B cell (primary cell): Measurements from ENCODE around the gene CRIP3. TPM values are rescaled to one million over a fixed set of nuclear protein-coding genes. Genes with fewer than 3 reads are reported as not detected.

Experiments
- ATAC-seq: fragments of 200-7000 bp; cut with Tn5 transposase; one replicate; pipeline ENCODE4 v1.10.0; 2021; ENCODE audit warnings: low read depth, mild to moderate bottlenecking, moderate number of reproducible peaks, moderate library complexity
- CTCF ChIA-PET: fragments of 350-600 bp; sonication (Branson Sonifier 250); formaldehyde crosslinking; loops from one replicate; lab custom pipeline; 2021; ENCODE audit warnings: antibody characterized with exemption, inconsistent platforms; lab: Charles Lee
- POLR2A ChIA-PET: fragments of 350-600 bp; sonication (Branson Sonifier 250); formaldehyde crosslinking; loops from one replicate; lab custom pipeline; 2021; ENCODE audit warnings: antibody characterized with exemption; lab: Charles Lee
- DNase-seq: peaks from one replicate; pipeline ENCODE4 v3.0.0; 2013
- H2AFZ ChIP-seq: 2 replicates; pipeline ENCODE4 v1.6.1; 2012; ENCODE audit warnings: mild to moderate bottlenecking, low read depth, low read length; ENCODE audit not compliant: insufficient read depth, poor library complexity, severe bottlenecking
- H3K27ac ChIP-seq, 2 donors: 1 replicate in 1 of 2; 2 replicates in 1 of 2; pipeline ENCODE4 v1.5.1; 2012 to 2013; ENCODE audit warnings: low read length in 2 of 2, mild to moderate bottlenecking in 2 of 2, moderate library complexity in 1 of 2
- H3K27me3 ChIP-seq, 4 experiments: fragments of 200-600 bp in 1 of 4; sonication (generic) in 1 of 4; replicated peaks in 1 of 4; 1 replicate in 2 of 4; 2 replicates in 2 of 4; pipeline versions ENCODE4 v1.6.1 to v1.7.0; 2013 to 2016; ENCODE audit warnings: low read length in 3 of 4, mild to moderate bottlenecking in 2 of 4, mixed read lengths in 1 of 4, moderate library complexity in 1 of 4; ENCODE audit not compliant: insufficient read depth in 4 of 4, control insufficient read depth in 3 of 4; ENCODE audit errors: control extremely low read depth in 1 of 4
- H3K36me3 ChIP-seq, 2 experiments: replicated peaks in 1 of 2; 1 replicate in 1 of 2; 2 replicates in 1 of 2; pipeline versions ENCODE4 v1.6.1 to v1.7.1; 2013; ENCODE audit warnings: low read length in 1 of 2; ENCODE audit not compliant: insufficient read depth in 2 of 2, control insufficient read depth in 1 of 2; ENCODE audit errors: control extremely low read depth in 1 of 2, extremely low read depth in 1 of 2
- H3K4me1 ChIP-seq, 2 donors: fragments of 200-600 bp in 1 of 2; sonication (generic) in 1 of 2; 1 replicate in 1 of 2; 2 replicates in 1 of 2; pipeline versions ENCODE4 v1.5.1 to v1.6.1; 2013 to 2017; ENCODE audit warnings: low read length in 2 of 2; ENCODE audit not compliant: control insufficient read depth in 2 of 2, insufficient read depth in 2 of 2
- H3K4me2 ChIP-seq: replicated peaks from 2 replicates; pipeline ENCODE3; 2012; ENCODE audit warnings: mild to moderate bottlenecking, low read depth, low read length; ENCODE audit not compliant: poor library complexity, severe bottlenecking
- H3K4me3 ChIP-seq, 5 experiments: fragments of 200-600 bp in 1 of 5; sonication (generic) in 1 of 5; 1 replicate in 3 of 5; 2 replicates in 2 of 5; pipeline versions ENCODE4 v1.5.1 to v1.7.0; 2011 to 2016; ENCODE audit warnings: low read length in 4 of 5, mild to moderate bottlenecking in 4 of 5, low read depth in 2 of 5, control low read depth in 1 of 5, moderate library complexity in 1 of 5; ENCODE audit not compliant: insufficient read depth in 1 of 5; ENCODE audit errors: control extremely low read depth in 1 of 5, extremely low read depth in 1 of 5
- H3K79me2 ChIP-seq: fragments of 200-600 bp; sonication (generic); one replicate; pipeline ENCODE4 v1.6.0; 2016; ENCODE audit warnings: low read length; ENCODE audit not compliant: control insufficient read depth, insufficient read depth
- H3K9ac ChIP-seq: fragments of 200-600 bp; sonication (generic); 2 replicates; pipeline ENCODE4 v1.6.1; 2017; ENCODE audit warnings: mild to moderate bottlenecking, low read length, moderate library complexity
- H3K9me3 ChIP-seq, 3 donors: one replicate each; pipeline versions ENCODE4 v1.6.1 to v1.7.1; 2013; ENCODE audit warnings: low read length in 2 of 3; ENCODE audit not compliant: control insufficient read depth in 2 of 3, insufficient read depth in 1 of 3; ENCODE audit errors: control extremely low read depth in 1 of 3
- H4K20me1 ChIP-seq: 2 replicates; pipeline ENCODE4 v1.6.0; 2012; ENCODE audit warnings: mild to moderate bottlenecking, low read length; ENCODE audit not compliant: insufficient read depth, control insufficient read depth, poor library complexity, severe bottlenecking
- H3K27ac Mint-ChIP-seq: one replicate; pipeline ENCODE4 v1.8.0; 2021; ENCODE audit warnings: mixed read lengths
- H3K27me3 Mint-ChIP-seq: one replicate; pipeline ENCODE4 v1.8.0; 2021; ENCODE audit warnings: mixed read lengths
- H3K4me1 Mint-ChIP-seq: one replicate; pipeline ENCODE4 v1.8.0; 2021; ENCODE audit warnings: mixed read lengths
- H3K4me3 Mint-ChIP-seq: one replicate; pipeline ENCODE4 v1.8.0; 2021; ENCODE audit warnings: mixed read lengths
- H3K9me3 Mint-ChIP-seq: one replicate; pipeline ENCODE4 v1.8.0; 2022; ENCODE audit warnings: mixed read lengths; ENCODE audit not compliant: insufficient read depth
- EZH2 ChIP-seq: IDR thresholded peaks from 2 replicates; pipeline ENCODE4 v1.6.1; 2012; ENCODE audit warnings: borderline replicate concordance, low read depth, mild to moderate bottlenecking, moderate library complexity, low read length; ENCODE audit not compliant: insufficient read depth, poor library complexity, severe bottlenecking
- WGBS: methylation state at CpG from one replicate; pipeline ENCODE4 v1.1.5; 2013; ENCODE audit warnings: missing lambda C conversion rate; ENCODE audit not compliant: insufficient coverage; 5-methylcytosine and 5-hydroxymethylcytosine counted together
- intact Hi-C: fragments of 100-400 bp; cut with micrococcal nuclease; formaldehyde crosslinking; loops from one replicate; pipeline ENCODE4 v1.10.0; 2022
- polyA plus RNA-seq: library from polyadenylated mRNA; depleted of rRNA; stranded (reverse); fragments of >200 nt; gene quantifications from 2 replicates; pipeline ENCODE4 v1.2.3, GENCODE V29; 2012
- total RNA-seq, 2 donors: library from RNA; stranded (reverse); fragments of 120-200 nt in 1 of 2; gene quantifications; 1 replicate in 1 of 2; 2 replicates in 1 of 2; pipeline versions ENCODE4 v1.2.3 to v1.2.4, GENCODE V29; 2013 to 2022
- TF ChIP-seq, protein P1 (sequence below): fragments of 200-600 bp; IDR thresholded peaks from one replicate; pipeline ENCODE4 v1.8.0; 2022; ENCODE audit warnings: antibody characterized with exemption, mild to moderate bottlenecking

The CRIP3 gene
- total and polyA plus RNA-seq, 2 donors (not counting 1 experiment from before 2014, with no cell fraction given) = 25.8 to 64.6 TPM

DNA sequence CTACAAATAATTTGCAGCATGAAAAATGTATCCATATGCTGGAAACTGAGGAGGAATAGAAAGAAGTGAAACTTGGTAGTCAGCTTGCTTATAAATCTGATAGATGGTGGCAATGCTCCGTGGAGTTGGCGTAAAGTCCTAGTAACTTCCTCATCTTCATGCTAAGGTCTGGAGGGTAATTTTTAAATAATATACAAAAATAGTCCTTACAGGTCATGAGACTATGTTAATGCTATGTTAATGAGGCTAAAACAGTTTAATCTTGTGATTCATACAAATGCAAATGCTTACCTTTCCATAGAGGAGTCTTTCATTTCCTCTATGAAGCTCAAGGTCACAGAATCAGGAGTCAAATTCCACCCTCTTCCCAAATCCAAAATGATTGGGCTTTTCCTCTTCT lies 9.4 kb upstream of the CRIP3 start:
- Mint-ChIP-seq H3K9me3 (no peaks in the 10 kb centered on the region), H3K27ac (peak overlapping the region; percentile 95), H3K27me3 (no peaks in the 10 kb centered on the region), H3K4me3 (peak overlapping the region; percentile 79), H3K4me1 (peaks cover 81% of the 10 kb centered on the region)
- Histone ChIP-seq H3K4me2 (peak overlapping the region; percentile 45), H3K36me3 (peaks cover 0 to 2% of the 10 kb centered on the region in 2 experiments), H3K4me1 (peaks cover 60 to 69% of the 10 kb centered on the region in 2 donors), H4K20me1 (no peaks in the 10 kb centered on the region), H3K4me3 (peak overlapping the region in 1 of 5 experiments; percentile 8), H3K79me2 (peaks cover 5% of the 10 kb centered on the region), H3K9me3 (no peaks in the 10 kb centered on the region), H3K27me3 (no peaks in the 10 kb centered on the region), H3K27ac (peak overlapping the region; percentile 76 to 83), H3K9ac (no peak overlapping the region), H2AFZ (no peak overlapping the region)
- POLR2A ChIA-PET = interaction anchor here (0.6 to 1.5 kb wide), 2 partner anchors 9 to 139 kb away, joined by 4 read pairs; partner anchors contain the start of gene CRIP3
- intact Hi-C loops = no loop called here
- peak; percentile 51 for ATAC-seq
- WGBS = no CpG with 5 or more reads among the region's 2 CpGs
- peak; percentile 71 for DNase-seq
- CTCF ChIA-PET = interaction anchor here (1.0 to 5.3 kb wide), 6 partner anchors 9 to 189 kb away, joined by 3 to 36 read pairs (median 3); partner anchors contain the start of gene CRIP3
- TF ChIP-seq, protein P1, sequence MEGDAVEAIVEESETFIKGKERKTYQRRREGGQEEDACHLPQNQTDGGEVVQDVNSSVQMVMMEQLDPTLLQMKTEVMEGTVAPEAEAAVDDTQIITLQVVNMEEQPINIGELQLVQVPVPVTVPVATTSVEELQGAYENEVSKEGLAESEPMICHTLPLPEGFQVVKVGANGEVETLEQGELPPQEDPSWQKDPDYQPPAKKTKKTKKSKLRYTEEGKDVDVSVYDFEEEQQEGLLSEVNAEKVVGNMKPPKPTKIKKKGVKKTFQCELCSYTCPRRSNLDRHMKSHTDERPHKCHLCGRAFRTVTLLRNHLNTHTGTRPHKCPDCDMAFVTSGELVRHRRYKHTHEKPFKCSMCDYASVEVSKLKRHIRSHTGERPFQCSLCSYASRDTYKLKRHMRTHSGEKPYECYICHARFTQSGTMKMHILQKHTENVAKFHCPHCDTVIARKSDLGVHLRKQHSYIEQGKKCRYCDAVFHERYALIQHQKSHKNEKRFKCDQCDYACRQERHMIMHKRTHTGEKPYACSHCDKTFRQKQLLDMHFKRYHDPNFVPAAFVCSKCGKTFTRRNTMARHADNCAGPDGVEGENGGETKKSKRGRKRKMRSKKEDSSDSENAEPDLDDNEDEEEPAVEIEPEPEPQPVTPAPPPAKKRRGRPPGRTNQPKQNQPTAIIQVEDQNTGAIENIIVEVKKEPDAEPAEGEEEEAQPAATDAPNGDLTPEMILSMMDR = no peak
- TF ChIP-seq EZH2 = no peak

DNA sequence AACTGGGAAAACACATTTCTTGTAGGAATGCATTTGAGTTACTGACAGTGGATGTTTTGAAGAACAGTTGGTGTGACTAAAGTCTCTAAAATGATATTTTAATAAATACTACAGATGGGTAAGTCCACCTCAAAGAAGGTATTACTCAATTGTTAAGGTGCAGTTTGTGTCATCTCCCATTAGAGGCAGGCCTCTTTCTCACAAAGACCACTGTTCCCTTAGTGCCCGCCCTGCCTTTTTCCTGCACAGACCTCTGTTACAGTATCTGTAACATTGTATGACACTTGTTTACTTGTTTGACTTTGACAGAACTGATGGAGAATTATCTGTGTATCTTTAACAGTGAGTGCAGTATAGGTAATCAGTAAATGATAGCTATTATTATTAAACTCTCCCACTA lies 5.2 kb upstream of the CRIP3 start:
- DNase-seq = no peak
- Histone ChIP-seq H3K79me2 (peaks cover 7% of the 10 kb centered on the region), H3K4me2 (no peak overlapping the region), H4K20me1 (no peaks in the 10 kb centered on the region), H3K27me3 (no peaks in the 10 kb centered on the region), H3K27ac (no peak overlapping the region), H3K4me1 (peaks cover 68 to 69% of the 10 kb centered on the region in 2 donors), H3K36me3 (peaks cover 0 to 2% of the 10 kb centered on the region in 2 experiments), H3K9ac (no peak overlapping the region), H3K9me3 (peaks cover 0 to 7% (median 0%) of the 10 kb centered on the region in 3 donors), H3K4me3 (no peak overlapping the region), H2AFZ (no peak overlapping the region)
- H3K27me3 Mint-ChIP-seq = no peaks in the 10 kb centered on the region
- TF ChIP-seq, protein P1 = no peak
- TF ChIP-seq EZH2 = no peak
- no CpG with 5 or more reads among the region's 1 CpG for WGBS
- H3K4me1 Mint-ChIP-seq = peaks cover 81% of the 10 kb centered on the region
- no peak overlapping the region for H3K4me3 Mint-ChIP-seq
- ChIA-PET CTCF (interaction anchor here (0.7 to 2.0 kb wide), 8 partner anchors 9 to 90 kb away, joined by 3 to 10 read pairs (median 3); no protein-coding TSS in a partner anchor), POLR2A (no interaction called here)
- intact Hi-C loops = loop anchor here (2.0 to 5.0 kb wide), 2 partner anchors 53 to 69 kb away; partner anchors contain the start of gene ZNF318
- H3K27ac Mint-ChIP-seq = peak overlapping the region; percentile 23
- ATAC-seq = no peak
- H3K9me3 Mint-ChIP-seq = peaks cover 2% of the 10 kb centered on the region
